Measurements from ENCODE around the gene TEK. TPM values are rescaled to one million over a fixed set of nuclear protein-coding genes. Genes with fewer than 3 reads are reported as not detected.

Gene TEK
- total RNA-seq, result not detected in 2 replicates

DNA sequence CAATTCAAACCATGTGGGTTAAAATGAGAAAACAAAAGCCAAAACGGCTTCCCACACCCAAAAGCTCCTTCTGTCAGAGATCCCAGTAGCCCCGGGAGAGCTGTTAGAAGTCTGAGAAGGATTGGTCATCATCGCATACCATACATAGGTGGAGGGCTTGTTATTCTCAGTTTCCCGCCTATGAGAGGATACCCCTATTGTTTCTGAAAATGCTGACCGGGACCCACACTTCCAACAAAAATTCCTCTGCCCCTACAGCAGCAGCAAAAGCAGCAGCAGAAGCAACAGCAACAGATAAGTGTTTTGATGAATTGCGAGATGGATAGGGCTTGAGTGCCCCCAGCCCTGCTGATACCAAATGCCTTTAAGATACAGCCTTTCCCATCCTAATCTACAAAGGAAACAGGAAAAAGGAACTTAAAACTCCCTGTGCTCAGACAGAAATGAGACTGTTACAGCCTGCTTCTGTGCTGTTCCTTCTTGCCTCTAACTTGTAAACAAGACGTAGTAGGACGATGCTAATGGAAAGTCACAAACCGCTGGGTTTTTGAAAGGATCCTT, at the start of gene TEK:
TSS of gene TEK (plus strand) at position 245 of the 561 bp plus-strand sequence. CDS start 366 bp downstream, outside the sequence.
- intact Hi-C loops (cut with micrococcal nuclease), result no loop called here
- Mint-ChIP-seq H3K36me3 (ENCODE audit: low read depth) (no peaks in the 10 kb centered on the region), H3K9me3 (no peaks in the 10 kb centered on the region), H3K27me3 (peaks cover 3% of the 10 kb centered on the region), H3K4me3 (no peak within 1 kb of the TSS), H3K4me1 (no peaks in the 10 kb centered on the region), H3K27ac (no peak within 1 kb of the TSS)
- POLR2A ChIA-PET, result no interaction called here
- CTCF ChIA-PET, result no interaction called here
- DNase-seq (no peak), ATAC-seq (ENCODE audit: low read depth) (no peak)
- TF ChIP-seq, protein P1, sequence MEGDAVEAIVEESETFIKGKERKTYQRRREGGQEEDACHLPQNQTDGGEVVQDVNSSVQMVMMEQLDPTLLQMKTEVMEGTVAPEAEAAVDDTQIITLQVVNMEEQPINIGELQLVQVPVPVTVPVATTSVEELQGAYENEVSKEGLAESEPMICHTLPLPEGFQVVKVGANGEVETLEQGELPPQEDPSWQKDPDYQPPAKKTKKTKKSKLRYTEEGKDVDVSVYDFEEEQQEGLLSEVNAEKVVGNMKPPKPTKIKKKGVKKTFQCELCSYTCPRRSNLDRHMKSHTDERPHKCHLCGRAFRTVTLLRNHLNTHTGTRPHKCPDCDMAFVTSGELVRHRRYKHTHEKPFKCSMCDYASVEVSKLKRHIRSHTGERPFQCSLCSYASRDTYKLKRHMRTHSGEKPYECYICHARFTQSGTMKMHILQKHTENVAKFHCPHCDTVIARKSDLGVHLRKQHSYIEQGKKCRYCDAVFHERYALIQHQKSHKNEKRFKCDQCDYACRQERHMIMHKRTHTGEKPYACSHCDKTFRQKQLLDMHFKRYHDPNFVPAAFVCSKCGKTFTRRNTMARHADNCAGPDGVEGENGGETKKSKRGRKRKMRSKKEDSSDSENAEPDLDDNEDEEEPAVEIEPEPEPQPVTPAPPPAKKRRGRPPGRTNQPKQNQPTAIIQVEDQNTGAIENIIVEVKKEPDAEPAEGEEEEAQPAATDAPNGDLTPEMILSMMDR (IDR thresholded peaks at IDR 0.05), result no peak

DNA sequence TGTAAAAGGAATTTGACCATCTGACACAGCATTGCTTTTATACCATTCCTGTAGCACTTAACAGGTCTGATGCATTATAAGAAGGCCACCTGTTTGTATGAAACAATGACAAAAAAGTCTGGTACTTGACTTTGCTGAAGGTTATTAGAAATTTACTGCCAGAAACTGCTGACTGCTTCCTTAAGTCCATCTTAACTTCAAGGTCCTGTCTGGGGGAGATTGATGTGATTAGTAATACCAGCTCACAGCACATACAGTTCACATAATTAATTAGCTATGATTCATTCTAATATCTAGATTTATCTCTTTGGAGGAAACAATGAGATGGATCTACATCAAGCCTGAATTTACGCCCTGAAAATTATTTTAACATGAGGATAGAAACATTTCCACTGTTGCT, 49.6 kb upstream of the TEK start:
- DNase-seq, result no peak
- no peaks in the 10 kb centered on the region for H3K4me1 Mint-ChIP-seq
- no peaks in the 10 kb centered on the region for H3K27me3 Mint-ChIP-seq
- no peaks in the 10 kb centered on the region for H3K9me3 Mint-ChIP-seq
- ATAC-seq (ENCODE audit: low read depth), result no peak
- peaks cover 29% of the 10 kb centered on the region for H3K36me3 Mint-ChIP-seq (ENCODE audit: low read depth)
- intact Hi-C loops (cut with micrococcal nuclease), result no loop called here
- CTCF ChIA-PET, result no interaction called here
- no peak overlapping the region for H3K27ac Mint-ChIP-seq
- TF ChIP-seq, protein P1 (IDR thresholded peaks at IDR 0.05), result no peak
- POLR2A ChIA-PET, result no interaction called here
- H3K4me3 Mint-ChIP-seq, result no peak overlapping the region

- ChIA-PET POLR2A (no interaction called here), CTCF (no interaction called here)
- peaks cover 29% of the 10 kb centered on the region for H3K36me3 Mint-ChIP-seq (ENCODE audit: low read depth)
- H3K27me3 Mint-ChIP-seq, result no peaks in the 10 kb centered on the region
- TF ChIP-seq, protein P1 (IDR thresholded peaks at IDR 0.05), result no peak
- no peaks in the 10 kb centered on the region for H3K4me1 Mint-ChIP-seq
- intact Hi-C loops (cut with micrococcal nuclease), result no loop called here
- no peak overlapping the region for H3K4me3 Mint-ChIP-seq
- no peak overlapping the region for H3K27ac Mint-ChIP-seq
- ATAC-seq (ENCODE audit: low read depth) (no peak), DNase-seq (no peak)
- H3K9me3 Mint-ChIP-seq, result no peaks in the 10 kb centered on the region
These were observed 49.1 kb upstream of the TEK start for GRCh38 chr9:27059907-27060306.

DNA sequence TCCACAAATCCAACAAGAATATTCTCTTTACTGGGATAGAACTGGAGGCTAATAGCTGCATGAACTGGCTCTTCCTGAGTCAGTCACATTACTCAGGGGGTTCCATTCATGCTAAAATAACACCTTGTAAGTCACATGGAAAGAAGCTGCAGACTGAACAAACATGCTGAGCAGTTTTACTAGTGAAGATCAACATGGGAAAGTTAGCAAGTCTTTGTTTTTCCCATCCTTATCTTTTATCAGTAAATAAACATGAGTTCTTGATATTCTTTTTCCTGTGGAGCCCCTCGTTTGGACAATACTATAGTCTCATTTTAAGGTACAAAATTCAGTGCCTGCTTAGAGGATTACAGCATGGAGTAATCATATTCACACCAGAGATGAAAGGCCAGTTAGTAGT, 43.7 kb upstream of the TEK start:
- ChIA-PET CTCF (no interaction called here), POLR2A (no interaction called here)
- no peak for ATAC-seq (ENCODE audit: low read depth)
- H3K27ac Mint-ChIP-seq, result no peak overlapping the region
- no peaks in the 10 kb centered on the region for H3K27me3 Mint-ChIP-seq
- no peak overlapping the region for H3K4me3 Mint-ChIP-seq
- DNase-seq, result no peak
- H3K9me3 Mint-ChIP-seq, result no peaks in the 10 kb centered on the region
- intact Hi-C loops (cut with micrococcal nuclease), result no loop called here
- TF ChIP-seq, protein P1 (IDR thresholded peaks at IDR 0.05), result no peak
- H3K4me1 Mint-ChIP-seq, result no peaks in the 10 kb centered on the region
- H3K36me3 Mint-ChIP-seq (ENCODE audit: low read depth), result peaks cover 9% of the 10 kb centered on the region

DNA sequence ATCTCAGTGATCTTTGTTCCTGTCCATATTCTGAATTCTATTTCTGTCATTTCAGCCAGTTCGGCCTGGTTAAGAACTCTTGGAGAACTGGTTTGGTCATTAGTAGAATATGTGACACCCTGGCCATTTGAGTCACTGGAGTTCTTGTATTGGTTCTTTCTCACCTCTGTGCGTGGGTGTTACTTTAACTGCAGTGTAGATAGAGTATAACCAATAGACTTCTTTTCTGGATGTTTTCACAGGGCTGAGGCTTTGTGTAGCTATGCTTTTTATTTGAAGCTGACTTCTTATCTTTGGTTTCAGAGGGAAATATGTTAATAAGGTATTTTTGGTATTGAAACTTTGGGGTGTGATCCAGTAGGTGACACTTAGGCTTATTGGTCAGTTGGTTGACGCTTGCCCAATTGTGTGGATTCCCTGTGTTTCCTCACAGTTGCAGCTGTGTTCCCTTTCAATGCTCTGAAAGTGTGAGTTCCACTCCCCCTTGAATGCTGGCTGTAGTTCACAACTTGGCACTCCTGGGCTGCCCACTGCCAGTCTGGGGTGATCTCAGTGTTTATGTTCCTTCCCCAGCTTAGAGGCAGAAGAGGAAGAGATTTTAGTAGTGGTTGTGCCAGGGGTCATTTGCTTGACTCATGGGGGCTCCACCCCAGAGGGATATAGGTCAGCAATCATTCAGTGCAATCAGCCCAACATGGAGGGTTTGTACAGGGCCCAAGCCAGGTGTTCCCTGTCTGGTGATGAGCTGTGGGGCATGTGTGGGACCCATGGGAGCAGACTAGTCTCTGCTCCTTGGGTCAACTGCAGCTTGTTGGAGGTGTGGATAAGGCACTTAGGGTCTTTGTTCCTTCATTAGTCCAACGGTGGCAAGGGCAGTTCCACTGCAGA, 34.9 kb upstream of the TEK start:
- no peaks in the 10 kb centered on the region for H3K4me1 Mint-ChIP-seq
- intact Hi-C loops (cut with micrococcal nuclease), result no loop called here
- H3K4me3 Mint-ChIP-seq, result no peak overlapping the region
- ATAC-seq (ENCODE audit: low read depth), result no peak
- TF ChIP-seq, protein P1 (IDR thresholded peaks at IDR 0.05), result no peak
- ChIA-PET CTCF (no interaction called here), POLR2A (no interaction called here)
- no peak overlapping the region for H3K27ac Mint-ChIP-seq
- H3K36me3 Mint-ChIP-seq (ENCODE audit: low read depth), result no peaks in the 10 kb centered on the region
- H3K27me3 Mint-ChIP-seq, result no peaks in the 10 kb centered on the region
- no peak for DNase-seq
- peaks cover 3% of the 10 kb centered on the region for H3K9me3 Mint-ChIP-seq
